B cell (primary cell): ENCODE results near the gene ACTR1B. TPM values are rescaled to one million over a fixed set of nuclear protein-coding genes. Genes with fewer than 3 reads are reported as not detected.
"Not testable (repeated sequence)": the region's sequence is repeated elsewhere in the genome, so short reads cannot be mapped to it uniquely, and the experiment has no call there.

Experiments
- ATAC-seq: fragments of 200-7000 bp; cut with Tn5 transposase; one replicate; pipeline ENCODE4 v1.10.0; 2021; ENCODE audit warnings: low read depth, mild to moderate bottlenecking, moderate number of reproducible peaks, moderate library complexity
- CTCF ChIA-PET: fragments of 350-600 bp; sonication (Branson Sonifier 250); formaldehyde crosslinking; loops from one replicate; lab custom pipeline; 2021; ENCODE audit warnings: antibody characterized with exemption, inconsistent platforms; lab: Charles Lee
- POLR2A ChIA-PET: fragments of 350-600 bp; sonication (Branson Sonifier 250); formaldehyde crosslinking; loops from one replicate; lab custom pipeline; 2021; ENCODE audit warnings: antibody characterized with exemption; lab: Charles Lee
- DNase-seq: peaks from one replicate; pipeline ENCODE4 v3.0.0; 2013
- H2AFZ ChIP-seq: 2 replicates; pipeline ENCODE4 v1.6.1; 2012; ENCODE audit warnings: mild to moderate bottlenecking, low read depth, low read length; ENCODE audit not compliant: insufficient read depth, poor library complexity, severe bottlenecking
- H3K27ac ChIP-seq, 2 donors: 1 replicate in 1 of 2; 2 replicates in 1 of 2; pipeline ENCODE4 v1.5.1; 2012 to 2013; ENCODE audit warnings: low read length in 2 of 2, mild to moderate bottlenecking in 2 of 2, moderate library complexity in 1 of 2
- H3K27me3 ChIP-seq, 4 experiments: fragments of 200-600 bp in 1 of 4; sonication (generic) in 1 of 4; replicated peaks in 1 of 4; 1 replicate in 2 of 4; 2 replicates in 2 of 4; pipeline versions ENCODE4 v1.6.1 to v1.7.0; 2013 to 2016; ENCODE audit warnings: low read length in 3 of 4, mild to moderate bottlenecking in 2 of 4, mixed read lengths in 1 of 4, moderate library complexity in 1 of 4; ENCODE audit not compliant: insufficient read depth in 4 of 4, control insufficient read depth in 3 of 4; ENCODE audit errors: control extremely low read depth in 1 of 4
- H3K36me3 ChIP-seq, 2 experiments: replicated peaks in 1 of 2; 1 replicate in 1 of 2; 2 replicates in 1 of 2; pipeline versions ENCODE4 v1.6.1 to v1.7.1; 2013; ENCODE audit warnings: low read length in 1 of 2; ENCODE audit not compliant: insufficient read depth in 2 of 2, control insufficient read depth in 1 of 2; ENCODE audit errors: control extremely low read depth in 1 of 2, extremely low read depth in 1 of 2
- H3K4me1 ChIP-seq, 2 donors: fragments of 200-600 bp in 1 of 2; sonication (generic) in 1 of 2; 1 replicate in 1 of 2; 2 replicates in 1 of 2; pipeline versions ENCODE4 v1.5.1 to v1.6.1; 2013 to 2017; ENCODE audit warnings: low read length in 2 of 2; ENCODE audit not compliant: control insufficient read depth in 2 of 2, insufficient read depth in 2 of 2
- H3K4me2 ChIP-seq: replicated peaks from 2 replicates; pipeline ENCODE3; 2012; ENCODE audit warnings: mild to moderate bottlenecking, low read depth, low read length; ENCODE audit not compliant: poor library complexity, severe bottlenecking
- H3K4me3 ChIP-seq, 5 experiments: fragments of 200-600 bp in 1 of 5; sonication (generic) in 1 of 5; 1 replicate in 3 of 5; 2 replicates in 2 of 5; pipeline versions ENCODE4 v1.5.1 to v1.7.0; 2011 to 2016; ENCODE audit warnings: low read length in 4 of 5, mild to moderate bottlenecking in 4 of 5, low read depth in 2 of 5, control low read depth in 1 of 5, moderate library complexity in 1 of 5; ENCODE audit not compliant: insufficient read depth in 1 of 5; ENCODE audit errors: control extremely low read depth in 1 of 5, extremely low read depth in 1 of 5
- H3K79me2 ChIP-seq: fragments of 200-600 bp; sonication (generic); one replicate; pipeline ENCODE4 v1.6.0; 2016; ENCODE audit warnings: low read length; ENCODE audit not compliant: control insufficient read depth, insufficient read depth
- H3K9ac ChIP-seq: fragments of 200-600 bp; sonication (generic); 2 replicates; pipeline ENCODE4 v1.6.1; 2017; ENCODE audit warnings: mild to moderate bottlenecking, low read length, moderate library complexity
- H3K9me3 ChIP-seq, 3 donors: one replicate each; pipeline versions ENCODE4 v1.6.1 to v1.7.1; 2013; ENCODE audit warnings: low read length in 2 of 3; ENCODE audit not compliant: control insufficient read depth in 2 of 3, insufficient read depth in 1 of 3; ENCODE audit errors: control extremely low read depth in 1 of 3
- H4K20me1 ChIP-seq: 2 replicates; pipeline ENCODE4 v1.6.0; 2012; ENCODE audit warnings: mild to moderate bottlenecking, low read length; ENCODE audit not compliant: insufficient read depth, control insufficient read depth, poor library complexity, severe bottlenecking
- H3K27ac Mint-ChIP-seq: one replicate; pipeline ENCODE4 v1.8.0; 2021; ENCODE audit warnings: mixed read lengths
- H3K27me3 Mint-ChIP-seq: one replicate; pipeline ENCODE4 v1.8.0; 2021; ENCODE audit warnings: mixed read lengths
- H3K4me1 Mint-ChIP-seq: one replicate; pipeline ENCODE4 v1.8.0; 2021; ENCODE audit warnings: mixed read lengths
- H3K4me3 Mint-ChIP-seq: one replicate; pipeline ENCODE4 v1.8.0; 2021; ENCODE audit warnings: mixed read lengths
- H3K9me3 Mint-ChIP-seq: one replicate; pipeline ENCODE4 v1.8.0; 2022; ENCODE audit warnings: mixed read lengths; ENCODE audit not compliant: insufficient read depth
- EZH2 ChIP-seq: IDR thresholded peaks from 2 replicates; pipeline ENCODE4 v1.6.1; 2012; ENCODE audit warnings: borderline replicate concordance, low read depth, mild to moderate bottlenecking, moderate library complexity, low read length; ENCODE audit not compliant: insufficient read depth, poor library complexity, severe bottlenecking
- WGBS: methylation state at CpG from one replicate; pipeline ENCODE4 v1.1.5; 2013; ENCODE audit warnings: missing lambda C conversion rate; ENCODE audit not compliant: insufficient coverage; 5-methylcytosine and 5-hydroxymethylcytosine counted together
- intact Hi-C: fragments of 100-400 bp; cut with micrococcal nuclease; formaldehyde crosslinking; loops from one replicate; pipeline ENCODE4 v1.10.0; 2022
- polyA plus RNA-seq: library from polyadenylated mRNA; depleted of rRNA; stranded (reverse); fragments of >200 nt; gene quantifications from 2 replicates; pipeline ENCODE4 v1.2.3, GENCODE V29; 2012
- total RNA-seq, 2 donors: library from RNA; stranded (reverse); fragments of 120-200 nt in 1 of 2; gene quantifications; 1 replicate in 1 of 2; 2 replicates in 1 of 2; pipeline versions ENCODE4 v1.2.3 to v1.2.4, GENCODE V29; 2013 to 2022
- TF ChIP-seq, protein P1 (sequence below): fragments of 200-600 bp; IDR thresholded peaks from one replicate; pipeline ENCODE4 v1.8.0; 2022; ENCODE audit warnings: antibody characterized with exemption, mild to moderate bottlenecking

Gene ACTR1B
- total and polyA plus RNA-seq, 2 donors (not counting 1 experiment from before 2014, with no cell fraction given), result 69.0 to 143 TPM

DNA sequence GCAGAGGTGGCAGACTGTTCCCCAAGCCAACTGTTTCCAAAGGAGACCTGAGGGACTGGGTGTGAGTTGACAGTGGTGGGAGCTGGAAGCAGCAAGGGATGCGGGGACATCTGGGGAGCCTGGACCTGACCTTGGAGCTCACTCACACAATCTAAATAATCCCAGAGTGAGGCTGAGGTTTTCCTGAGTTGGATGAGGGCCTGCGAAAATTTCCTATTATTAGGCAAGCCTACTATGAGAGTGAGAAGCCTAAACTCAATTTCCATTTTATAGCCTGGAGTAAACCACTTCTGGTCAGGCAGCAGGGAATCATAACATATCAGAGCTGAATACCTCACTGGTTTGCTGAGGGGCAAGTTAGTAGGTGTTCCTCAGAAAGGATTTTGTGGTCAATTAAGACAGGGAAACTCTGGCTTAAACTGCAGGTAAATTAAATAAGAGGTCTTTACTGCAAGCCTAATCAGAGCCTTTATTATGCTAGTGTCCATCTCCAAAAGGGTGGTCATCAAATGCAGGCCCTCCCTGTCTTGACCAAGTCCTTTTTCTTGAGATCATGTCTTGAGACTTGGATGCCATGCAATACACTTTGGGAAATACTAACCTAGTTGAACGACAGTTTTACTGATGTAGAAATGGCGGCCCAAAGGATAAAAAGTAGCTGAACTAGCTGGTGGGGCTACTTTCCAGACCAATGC is 19.7 kb downstream of the ACTR1B start:
- H3K9me3 Mint-ChIP-seq, result no peaks in the 10 kb centered on the region
- WGBS, result 90% methylated on average over 2 of the region's 4 CpGs
- H3K4me2 ChIP-seq, result no peak overlapping the region

DNA sequence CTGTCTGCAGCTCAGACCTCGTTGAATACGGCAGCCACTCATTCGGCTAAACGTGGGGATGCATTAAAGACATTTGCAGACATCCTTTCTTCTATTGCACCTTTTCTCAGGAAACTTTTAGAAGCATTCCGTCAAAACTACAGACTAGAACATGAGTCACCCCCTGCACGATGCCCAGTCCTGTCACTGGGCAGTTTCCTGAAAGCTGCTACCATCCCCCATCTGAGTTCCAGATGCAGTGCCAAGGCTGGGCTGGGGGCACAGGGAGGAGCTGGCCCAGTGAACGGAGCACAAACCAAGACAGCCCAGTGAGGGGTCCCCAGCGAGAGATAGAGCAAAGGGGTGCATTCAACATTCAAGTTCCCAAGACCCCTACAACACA is 37.8 kb downstream of the ACTR1B start:
- H3K27me3 Mint-ChIP-seq, result peaks cover 11% of the 10 kb centered on the region
- CTCF ChIA-PET, H3K4me1 ChIP-seq, DNase-seq, H3K4me3 ChIP-seq, POLR2A ChIA-PET, H3K9ac ChIP-seq, H3K36me3 ChIP-seq, H4K20me1 ChIP-seq, H3K27me3 ChIP-seq, ATAC-seq, H3K4me1 Mint-ChIP-seq, H3K4me3 Mint-ChIP-seq, H3K27ac Mint-ChIP-seq, H3K4me2 ChIP-seq, H2AFZ ChIP-seq, H3K9me3 Mint-ChIP-seq, intact Hi-C loops, H3K79me2 ChIP-seq, H3K27ac ChIP-seq, H3K9me3 ChIP-seq: not testable (repeated sequence)
- 79% methylated on average over 8 of the region's 8 CpGs for WGBS

More for the DNA sequence above, 19.7 kb downstream of the ACTR1B start:
- H3K27me3 Mint-ChIP-seq, result peaks cover 6% of the 10 kb centered on the region
- no peaks in the 10 kb centered on the region for H3K9me3 ChIP-seq
- no peak overlapping the region for H2AFZ ChIP-seq
- H3K36me3 ChIP-seq, result peaks cover 4 to 22% of the 10 kb centered on the region in 2 experiments
- H3K4me1 Mint-ChIP-seq, result peaks cover 21% of the 10 kb centered on the region
- H3K27ac ChIP-seq, result no peak overlapping the region
- no peak for ATAC-seq
- peaks cover 12% of the 10 kb centered on the region for H4K20me1 ChIP-seq
- no peak for DNase-seq
- ChIA-PET CTCF (interaction anchor here (1.0 to 2.9 kb wide), 3 partner anchors 20 to 54 kb away, joined by 3 to 34 read pairs (median 4); partner anchors contain the start of gene ACTR1B), POLR2A (interaction anchor here (3.6 kb wide), 1 partner anchor 19 kb away, joined by 44 read pairs; the partner anchor contains the start of gene ACTR1B)
- TF ChIP-seq, protein P1, sequence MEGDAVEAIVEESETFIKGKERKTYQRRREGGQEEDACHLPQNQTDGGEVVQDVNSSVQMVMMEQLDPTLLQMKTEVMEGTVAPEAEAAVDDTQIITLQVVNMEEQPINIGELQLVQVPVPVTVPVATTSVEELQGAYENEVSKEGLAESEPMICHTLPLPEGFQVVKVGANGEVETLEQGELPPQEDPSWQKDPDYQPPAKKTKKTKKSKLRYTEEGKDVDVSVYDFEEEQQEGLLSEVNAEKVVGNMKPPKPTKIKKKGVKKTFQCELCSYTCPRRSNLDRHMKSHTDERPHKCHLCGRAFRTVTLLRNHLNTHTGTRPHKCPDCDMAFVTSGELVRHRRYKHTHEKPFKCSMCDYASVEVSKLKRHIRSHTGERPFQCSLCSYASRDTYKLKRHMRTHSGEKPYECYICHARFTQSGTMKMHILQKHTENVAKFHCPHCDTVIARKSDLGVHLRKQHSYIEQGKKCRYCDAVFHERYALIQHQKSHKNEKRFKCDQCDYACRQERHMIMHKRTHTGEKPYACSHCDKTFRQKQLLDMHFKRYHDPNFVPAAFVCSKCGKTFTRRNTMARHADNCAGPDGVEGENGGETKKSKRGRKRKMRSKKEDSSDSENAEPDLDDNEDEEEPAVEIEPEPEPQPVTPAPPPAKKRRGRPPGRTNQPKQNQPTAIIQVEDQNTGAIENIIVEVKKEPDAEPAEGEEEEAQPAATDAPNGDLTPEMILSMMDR, result no peak
- TF ChIP-seq EZH2, result no peak
- H3K27ac Mint-ChIP-seq, result no peak overlapping the region
- intact Hi-C loops, result no loop called here
- H3K4me1 ChIP-seq, result peaks cover 14 to 15% of the 10 kb centered on the region in 2 donors
- H3K4me3 Mint-ChIP-seq, result no peak overlapping the region
- H3K9ac ChIP-seq, result no peak overlapping the region
- H3K4me3 ChIP-seq, result no peak overlapping the region
- H3K79me2 ChIP-seq, result peaks cover 14% of the 10 kb centered on the region
- no peaks in the 10 kb centered on the region for H3K27me3 ChIP-seq

DNA sequence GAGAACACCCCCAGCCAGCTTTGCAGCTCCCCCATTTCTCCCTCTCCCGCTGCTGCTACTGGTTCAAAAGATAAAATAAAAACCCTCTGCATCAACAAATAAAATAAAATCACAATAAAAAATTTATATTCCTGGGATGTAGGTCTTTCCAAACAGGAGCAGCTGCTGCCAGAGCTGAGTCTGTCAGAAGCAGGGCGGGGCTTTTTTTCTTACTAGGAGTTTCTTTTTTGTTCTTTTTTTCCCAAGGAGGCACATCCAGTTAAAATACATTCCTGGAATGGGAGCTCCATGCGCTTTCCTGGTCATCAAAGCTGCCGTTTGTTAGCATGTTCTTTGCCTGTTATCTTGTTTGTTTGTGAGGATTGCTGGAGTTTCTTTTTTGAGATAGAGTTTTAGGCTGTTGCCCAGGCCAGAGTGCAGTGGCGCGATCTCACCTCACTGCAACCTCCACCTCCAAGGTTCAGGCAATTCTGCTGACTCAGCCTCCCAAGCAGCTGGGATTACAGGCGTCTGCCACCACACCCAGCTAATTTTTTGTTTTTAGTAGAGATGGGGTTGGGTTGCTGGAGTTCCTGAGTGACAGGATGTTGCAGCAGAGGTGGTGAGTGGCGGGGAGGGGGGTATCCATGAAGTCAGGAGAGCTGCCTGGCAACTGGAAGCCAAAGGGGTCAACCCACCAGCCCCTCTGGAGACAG is 38.3 kb downstream of the ACTR1B start:
- WGBS, result 33% methylated on average over 1 of the region's 8 CpGs
- H2AFZ ChIP-seq, ATAC-seq, H3K27me3 ChIP-seq, CTCF ChIA-PET, H3K4me2 ChIP-seq, H3K4me1 ChIP-seq, H3K9me3 ChIP-seq, H3K4me1 Mint-ChIP-seq, DNase-seq, H4K20me1 ChIP-seq, H3K27ac Mint-ChIP-seq, H3K79me2 ChIP-seq, H3K9ac ChIP-seq, POLR2A ChIA-PET, H3K9me3 Mint-ChIP-seq, H3K36me3 ChIP-seq, intact Hi-C loops, H3K27ac ChIP-seq, H3K4me3 Mint-ChIP-seq, H3K4me3 ChIP-seq: not testable (repeated sequence)
- peaks cover 10% of the 10 kb centered on the region for H3K27me3 Mint-ChIP-seq
